ENCODE data around the gene CEP112. TPM values are rescaled to one million over a fixed set of nuclear protein-coding genes. Genes with fewer than 3 reads are reported as not detected.
A peak's percentile ranks its signal among the peaks of the same experiment; 100 is the strongest.

CEP112 gene
- total and polyA plus RNA-seq, 5 experiments from 2014 or later: 0.27 to 2.0 (median 1.7) TPM; not detected in 2

GRCh38 chr17:65598746-65599145 lies 593.2 kb downstream of the CEP112 start:
- peaks cover 0 to 2% (median 0%) of the 10 kb centered on the region in 5 donors for H3K27me3 Mint-ChIP-seq
- ATAC-seq: no peak

GRCh38 chr17:65595071-65595656 lies 596.8 kb downstream of the CEP112 start:
- H3K27me3 Mint-ChIP-seq: peaks cover 0 to 2% (median 0%) of the 10 kb centered on the region in 5 donors
- POLR2A ChIA-PET: no interaction called here
- H3K36me3 Mint-ChIP-seq: no peaks in the 10 kb centered on the region
- DNase-seq (no peak), ATAC-seq (no peak)
- peak overlapping the region in 8 of 10 donors; percentile 26 to 90 (median 68) for H3K4me3 Mint-ChIP-seq
- H3K4me1 Mint-ChIP-seq: peaks cover 21 to 34% (median 30%) of the 10 kb centered on the region in 4 donors
- H3K9me3 Mint-ChIP-seq: no peaks in the 10 kb centered on the region
- peak overlapping the region in 3 of 10 donors; percentile 4 to 43 (median 31) for H3K27ac Mint-ChIP-seq

More at GRCh38 chr17:65598746-65599145, 593.2 kb downstream of the CEP112 start:
- no peak for DNase-seq
- Mint-ChIP-seq H3K9me3 (no peaks in the 10 kb centered on the region), H3K4me1 (peaks cover 8 to 22% (median 19%) of the 10 kb centered on the region in 4 donors), H3K36me3 (no peaks in the 10 kb centered on the region), H3K4me3 (no peak overlapping the region), H3K27ac (no peak overlapping the region)
- POLR2A ChIA-PET: interaction anchor here (0.6 kb wide), 1 partner anchor 60 kb away, joined by 4 read pairs; no protein-coding TSS in a partner anchor

GRCh38 chr17:65593855-65594845 lies 597.8 kb downstream of the CEP112 start:
- Mint-ChIP-seq H3K36me3 (no peaks in the 10 kb centered on the region), H3K27ac (peak overlapping the region in 7 of 10 donors; percentile 11 to 74 (median 43)), H3K4me3 (peak overlapping the region; percentile 64 to 93 (median 81)), H3K4me1 (peaks cover 22 to 38% (median 31%) of the 10 kb centered on the region in 4 donors), H3K9me3 (no peaks in the 10 kb centered on the region), H3K27me3 (peaks cover 0 to 2% (median 0%) of the 10 kb centered on the region in 5 donors)
- DNase-seq (peak in 2 of 10 donors; percentile 25 to 27), ATAC-seq (peak; percentile 55 to 59)
- POLR2A ChIA-PET: interaction anchor here (1.6 kb wide), 1 partner anchor 10 kb away, joined by 4 read pairs; no protein-coding TSS in a partner anchor

- Mint-ChIP-seq H3K27me3 (peaks cover 0 to 2% (median 0%) of the 10 kb centered on the region in 5 donors), H3K9me3 (no peaks in the 10 kb centered on the region), H3K4me1 (peaks cover 27 to 47% (median 35%) of the 10 kb centered on the region in 4 donors), H3K36me3 (no peaks in the 10 kb centered on the region), H3K4me3 (peak overlapping the region; percentile 77 to 93 (median 84)), H3K27ac (peak overlapping the region in 7 of 10 donors; percentile 0 to 89 (median 65))
- POLR2A ChIA-PET: interaction anchor here (1.6 kb wide), 1 partner anchor 9 kb away, joined by 4 read pairs; no protein-coding TSS in a partner anchor
- DNase-seq: peak in 9 of 10 donors; percentile 22 to 71 (median 54)
- ATAC-seq: peak; percentile 86 to 87
Measured at GRCh38 chr17:65593092-65593854, 598.7 kb downstream of the CEP112 start.

GRCh38 chr17:65592125-65592965 lies 599.6 kb downstream of the CEP112 start:
- Mint-ChIP-seq H3K27me3 (peaks cover 0 to 2% (median 0%) of the 10 kb centered on the region in 5 donors), H3K4me1 (peaks cover 30 to 56% (median 42%) of the 10 kb centered on the region in 4 donors), H3K36me3 (no peaks in the 10 kb centered on the region), H3K27ac (peak overlapping the region in 4 of 10 donors; percentile 20 to 81 (median 66)), H3K9me3 (no peaks in the 10 kb centered on the region), H3K4me3 (peak overlapping the region in 9 of 10 donors; percentile 77 to 93 (median 85))
- DNase-seq: no peak
- no peak for ATAC-seq
- POLR2A ChIA-PET: interaction anchor here (1.6 kb wide), 1 partner anchor 8 kb away, joined by 4 read pairs; no protein-coding TSS in a partner anchor

- Mint-ChIP-seq H3K27me3 (peaks cover 0 to 2% (median 0%) of the 10 kb centered on the region in 5 donors), H3K27ac (peak overlapping the region in 3 of 10 donors; percentile 12 to 52 (median 38)), H3K9me3 (no peaks in the 10 kb centered on the region), H3K36me3 (no peaks in the 10 kb centered on the region), H3K4me1 (peaks cover 41 to 63% (median 47%) of the 10 kb centered on the region in 4 donors), H3K4me3 (no peak overlapping the region)
- DNase-seq: no peak
- no peak for ATAC-seq
- POLR2A ChIA-PET: interaction anchor here (0.5 kb wide), 1 partner anchor 993 kb away, joined by 5 read pairs; no protein-coding TSS in a partner anchor
Measured at GRCh38 chr17:65589321-65589720, 602.6 kb downstream of the CEP112 start.

- Mint-ChIP-seq H3K27ac (no peak overlapping the region), H3K9me3 (no peaks in the 10 kb centered on the region), H3K4me1 (peaks cover 36 to 61% (median 43%) of the 10 kb centered on the region in 4 donors), H3K36me3 (no peaks in the 10 kb centered on the region), H3K4me3 (peak overlapping the region in 1 of 10 donors; percentile 20), H3K27me3 (no peaks in the 10 kb centered on the region)
- DNase-seq: peak in 1 of 10 donors; percentile 40
- POLR2A ChIA-PET: interaction anchor here (1.4 kb wide), 1 partner anchor 29 kb away, joined by 4 read pairs; no protein-coding TSS in a partner anchor
- no peak for ATAC-seq
Measured at GRCh38 chr17:65588181-65588808, 603.6 kb downstream of the CEP112 start.

- Mint-ChIP-seq H3K9me3 (no peaks in the 10 kb centered on the region), H3K27ac (no peak overlapping the region), H3K36me3 (no peaks in the 10 kb centered on the region), H3K27me3 (no peaks in the 10 kb centered on the region), H3K4me3 (peak overlapping the region in 3 of 10 donors; percentile 5 to 43 (median 31)), H3K4me1 (peaks cover 30 to 55% (median 37%) of the 10 kb centered on the region in 4 donors)
- ATAC-seq: no peak
- peak in 1 of 10 donors; percentile 7 for DNase-seq
- POLR2A ChIA-PET: interaction anchor here (1.4 kb wide), 1 partner anchor 29 kb away, joined by 4 read pairs; no protein-coding TSS in a partner anchor
Measured at GRCh38 chr17:65587534-65588180, 604.3 kb downstream of the CEP112 start.

GRCh38 chr17:65586899-65587298 lies 605.0 kb downstream of the CEP112 start:
- DNase-seq (no peak), ATAC-seq (no peak)
- no peaks in the 10 kb centered on the region for H3K27me3 Mint-ChIP-seq
- peaks cover 29 to 52% (median 35%) of the 10 kb centered on the region in 4 donors for H3K4me1 Mint-ChIP-seq
- H3K4me3 Mint-ChIP-seq: peak overlapping the region in 3 of 10 donors; percentile 5 to 43 (median 31)
- no peaks in the 10 kb centered on the region for H3K36me3 Mint-ChIP-seq
- peak overlapping the region in 5 of 10 donors; percentile 17 to 75 (median 56) for H3K27ac Mint-ChIP-seq
- POLR2A ChIA-PET: no interaction called here
- no peaks in the 10 kb centered on the region for H3K9me3 Mint-ChIP-seq
